NCI-H82 (cell line): Measurements from ENCODE around the gene KCNH6.

Experiments used
- DNase-seq: peaks from one replicate; lab custom pipeline; 2025; lab: John Stamatoyannopoulos, UW

KCNH6 gene

GRCh38 chr17:63512896-63513644, 10.1 kb upstream of the KCNH6 start:
- DNase-seq, result no peak

GRCh38 chr17:63514477-63514876, 8.7 kb upstream of the KCNH6 start:
- DNase-seq, result no peak

GRCh38 chr17:63514974-63515373, 8.2 kb upstream of the KCNH6 start:
- DNase-seq, result no peak

- no peak for DNase-seq
Observed at GRCh38 chr17:63515426-63515825, 7.7 kb upstream of the KCNH6 start.

- no peak for DNase-seq
Observed at GRCh38 chr17:63516910-63517824, 6.0 kb upstream of the KCNH6 start.

- no peak for DNase-seq
Observed at GRCh38 chr17:63517825-63518534, 5.2 kb upstream of the KCNH6 start.

- DNase-seq, result no peak
Observed at GRCh38 chr17:63519116-63519881, 3.9 kb upstream of the KCNH6 start.

- DNase-seq, result no peak
Observed at GRCh38 chr17:63519972-63520882, 2.9 kb upstream of the KCNH6 start.

GRCh38 chr17:63524051-63524450, 893 bp downstream of the KCNH6 start:
- DNase-seq, result no peak

GRCh38 chr17:63525190-63525946, 2.2 kb downstream of the KCNH6 start:
- peak; percentile 81 for DNase-seq

GRCh38 chr17:63526861-63527260, 3.7 kb downstream of the KCNH6 start:
- no peak for DNase-seq

- peak; percentile 89 for DNase-seq
Observed at GRCh38 chr17:63528183-63528582, 5.0 kb downstream of the KCNH6 start.

- peak; percentile 98 for DNase-seq
Observed at GRCh38 chr17:63529711-63530556, 6.8 kb downstream of the KCNH6 start.

GRCh38 chr17:63530557-63531021, 7.4 kb downstream of the KCNH6 start:
- no peak for DNase-seq

GRCh38 chr17:63531022-63531965, 8.1 kb downstream of the KCNH6 start:
- DNase-seq, result peak; percentile 45

- peak; percentile 53 for DNase-seq
Observed at GRCh38 chr17:63533433-63534077, 10.4 kb downstream of the KCNH6 start.

- DNase-seq, result no peak
Observed at GRCh38 chr17:63534078-63534570, 11.0 kb downstream of the KCNH6 start.
